ENCODE data around the gene SPARC.
A peak's percentile ranks its signal among the peaks of the same experiment; 100 is the strongest.

SPARC gene

GRCh38 chr5:151722546-151722945, 35.8 kb upstream of the SPARC start:
- Histone ChIP-seq H3K4me3 (ENCODE audit: insufficient read length, low read depth) (no peak overlapping the region), H3K9ac (ENCODE audit: insufficient read length, low read depth) (no peak overlapping the region), H3K27me3 (ENCODE audit: insufficient read depth, insufficient read length) (no peaks in the 10 kb centered on the region), H3K36me3 (ENCODE audit: insufficient read depth, insufficient read length, low read length) (no peaks in the 10 kb centered on the region), H3K9me3 (ENCODE audit: insufficient read depth, low read length) (no peaks in the 10 kb centered on the region), H3K4me1 (ENCODE audit: insufficient read depth, insufficient read length) (no peaks in the 10 kb centered on the region)
- DNase-seq (ENCODE audit: low read depth, low spot score), result no peak
- TF ChIP-seq SUZ12 (IDR thresholded peaks at IDR 0.05; ENCODE audit: extremely low read depth, insufficient read depth, insufficient read length) (no peak), YY1 (IDR thresholded peaks at IDR 0.05; ENCODE audit: insufficient read depth, insufficient read length) (no peak), ZNF274 (IDR thresholded peaks at IDR 0.05; ENCODE audit: low read depth, low read length) (no peak)

DNA sequence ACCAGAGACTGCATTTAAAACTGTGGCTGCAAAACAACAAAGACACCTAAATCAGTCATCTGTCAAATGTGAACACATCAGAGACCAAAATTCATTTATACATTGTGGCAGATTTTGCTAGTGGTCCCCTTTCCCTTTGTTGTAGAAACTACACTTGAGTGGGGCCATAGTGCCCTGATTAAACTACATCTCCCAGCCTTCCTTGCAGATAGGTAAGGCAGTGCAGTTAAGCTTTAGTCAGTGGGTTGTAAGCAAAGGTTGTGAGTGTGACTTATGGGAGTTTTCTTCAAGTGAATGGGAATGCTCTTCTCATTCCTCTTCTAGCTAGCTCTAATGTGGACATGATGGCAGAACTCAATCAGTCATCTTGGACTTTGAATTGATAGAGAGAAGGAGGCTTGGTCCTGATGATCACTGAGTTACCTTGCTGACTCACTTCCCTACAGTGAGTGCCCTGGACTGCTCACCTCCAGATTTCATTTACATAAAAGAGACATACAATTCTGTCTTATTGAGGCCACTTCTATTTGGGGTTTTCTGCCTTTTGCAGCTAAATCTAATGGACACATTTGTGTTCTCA, 35.2 kb upstream of the SPARC start:
- no peaks in the 10 kb centered on the region for H3K27me3 ChIP-seq (ENCODE audit: insufficient read depth, insufficient read length)
- no peak overlapping the region for H3K4me3 ChIP-seq (ENCODE audit: insufficient read length, low read depth)
- DNase-seq (ENCODE audit: low read depth, low spot score), result no peak
- no peak for TF ChIP-seq SUZ12 (IDR thresholded peaks at IDR 0.05; ENCODE audit: extremely low read depth, insufficient read depth, insufficient read length)
- no peak for TF ChIP-seq ZNF274 (IDR thresholded peaks at IDR 0.05; ENCODE audit: low read depth, low read length)
- TF ChIP-seq YY1 (IDR thresholded peaks at IDR 0.05; ENCODE audit: insufficient read depth, insufficient read length), result no peak
- H3K9me3 ChIP-seq (ENCODE audit: insufficient read depth, low read length), result no peaks in the 10 kb centered on the region
- no peaks in the 10 kb centered on the region for H3K36me3 ChIP-seq (ENCODE audit: insufficient read depth, insufficient read length, low read length)
- no peaks in the 10 kb centered on the region for H3K4me1 ChIP-seq (ENCODE audit: insufficient read depth, insufficient read length)
- H3K9ac ChIP-seq (ENCODE audit: insufficient read length, low read depth), result no peak overlapping the region

DNA sequence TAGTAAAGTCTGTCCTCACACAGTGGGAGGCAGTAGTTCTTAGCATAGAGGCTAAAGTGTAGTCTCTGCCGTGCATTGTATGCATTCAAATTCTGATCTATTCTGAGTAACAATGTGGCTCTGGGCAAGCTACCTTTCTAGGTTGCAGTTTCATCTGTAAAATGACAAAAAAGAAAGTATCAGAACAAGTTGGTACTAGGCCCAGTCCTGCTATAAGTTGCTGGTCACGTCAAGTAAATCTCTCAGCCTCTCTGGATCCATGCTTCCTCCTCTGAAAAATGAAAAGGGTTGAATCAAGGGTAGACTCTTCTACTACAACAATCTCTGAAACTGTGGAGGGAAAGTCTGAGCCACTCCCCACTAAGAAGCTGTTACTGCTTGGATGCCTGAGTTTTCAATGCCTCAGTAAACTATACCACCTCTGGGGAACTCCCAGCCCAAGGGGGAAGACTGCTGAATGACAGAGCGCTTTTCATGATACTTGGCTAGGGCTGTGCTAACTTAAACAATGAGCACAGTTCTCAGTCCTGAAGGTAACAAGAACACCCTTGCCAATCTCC, 34.5 kb upstream of the SPARC start:
- TF ChIP-seq YY1 (IDR thresholded peaks at IDR 0.05; ENCODE audit: insufficient read depth, insufficient read length) (no peak), SUZ12 (IDR thresholded peaks at IDR 0.05; ENCODE audit: extremely low read depth, insufficient read depth, insufficient read length) (no peak), ZNF274 (IDR thresholded peaks at IDR 0.05; ENCODE audit: low read depth, low read length) (no peak)
- H3K9me3 ChIP-seq (ENCODE audit: insufficient read depth, low read length), result no peaks in the 10 kb centered on the region
- H3K9ac ChIP-seq (ENCODE audit: insufficient read length, low read depth), result peak overlapping the region; percentile 6
- DNase-seq (ENCODE audit: low read depth, low spot score), result no peak
- no peak overlapping the region for H3K4me3 ChIP-seq (ENCODE audit: insufficient read length, low read depth)
- H3K36me3 ChIP-seq (ENCODE audit: insufficient read depth, insufficient read length, low read length), result no peaks in the 10 kb centered on the region
- no peaks in the 10 kb centered on the region for H3K4me1 ChIP-seq (ENCODE audit: insufficient read depth, insufficient read length)
- no peaks in the 10 kb centered on the region for H3K27me3 ChIP-seq (ENCODE audit: insufficient read depth, insufficient read length)

GRCh38 chr5:151720215-151720614, 33.5 kb upstream of the SPARC start:
- TF ChIP-seq ZNF274 (IDR thresholded peaks at IDR 0.05; ENCODE audit: low read depth, low read length) (no peak), SUZ12 (IDR thresholded peaks at IDR 0.05; ENCODE audit: extremely low read depth, insufficient read depth, insufficient read length) (no peak), YY1 (IDR thresholded peaks at IDR 0.05; ENCODE audit: insufficient read depth, insufficient read length) (no peak)
- no peak overlapping the region for H3K9ac ChIP-seq (ENCODE audit: insufficient read length, low read depth)
- H3K27me3 ChIP-seq (ENCODE audit: insufficient read depth, insufficient read length), result no peaks in the 10 kb centered on the region
- H3K9me3 ChIP-seq (ENCODE audit: insufficient read depth, low read length), result no peaks in the 10 kb centered on the region
- H3K4me1 ChIP-seq (ENCODE audit: insufficient read depth, insufficient read length), result no peaks in the 10 kb centered on the region
- H3K4me3 ChIP-seq (ENCODE audit: insufficient read length, low read depth), result no peak overlapping the region
- DNase-seq (ENCODE audit: low read depth, low spot score), result no peak
- no peaks in the 10 kb centered on the region for H3K36me3 ChIP-seq (ENCODE audit: insufficient read depth, insufficient read length, low read length)

GRCh38 chr5:151719228-151720000, 32.7 kb upstream of the SPARC start:
- Histone ChIP-seq H3K4me1 (ENCODE audit: insufficient read depth, insufficient read length) (no peaks in the 10 kb centered on the region), H3K4me3 (ENCODE audit: insufficient read length, low read depth) (no peak overlapping the region), H3K27me3 (ENCODE audit: insufficient read depth, insufficient read length) (no peaks in the 10 kb centered on the region), H3K9ac (ENCODE audit: insufficient read length, low read depth) (no peak overlapping the region), H3K9me3 (ENCODE audit: insufficient read depth, low read length) (no peaks in the 10 kb centered on the region; the same call in 1 of the 2 replicates), H3K36me3 (ENCODE audit: insufficient read depth, insufficient read length, low read length) (no peaks in the 10 kb centered on the region)
- DNase-seq (ENCODE audit: low read depth, low spot score), result no peak
- TF ChIP-seq ZNF274 (IDR thresholded peaks at IDR 0.05; ENCODE audit: low read depth, low read length) (no peak), SUZ12 (IDR thresholded peaks at IDR 0.05; ENCODE audit: extremely low read depth, insufficient read depth, insufficient read length) (no peak), YY1 (IDR thresholded peaks at IDR 0.05; ENCODE audit: insufficient read depth, insufficient read length) (no peak)

DNA sequence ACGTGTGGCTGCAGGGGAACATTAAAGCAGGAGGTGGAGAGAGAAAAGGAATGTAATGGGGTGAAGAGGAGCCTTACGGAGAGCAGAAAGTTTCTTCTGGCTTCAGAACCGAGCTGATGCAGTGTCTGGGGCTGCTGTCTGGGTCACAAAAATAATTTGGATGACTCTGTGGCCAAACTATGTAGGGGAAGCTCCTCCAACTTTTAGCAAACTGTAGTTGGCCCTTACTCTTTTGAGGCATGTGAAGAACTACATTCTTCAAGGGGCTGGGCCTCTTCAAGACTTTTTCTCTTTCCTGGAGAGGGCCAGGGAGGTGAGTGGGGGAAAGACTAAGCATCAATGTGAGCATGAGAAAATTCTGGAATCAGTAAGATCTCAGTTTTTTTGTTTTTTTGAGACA, 31.9 kb upstream of the SPARC start:
- no peaks in the 10 kb centered on the region for H3K4me1 ChIP-seq (ENCODE audit: insufficient read depth, insufficient read length)
- H3K9ac ChIP-seq (ENCODE audit: insufficient read length, low read depth), result no peak overlapping the region
- no peak for TF ChIP-seq ZNF274 (IDR thresholded peaks at IDR 0.05; ENCODE audit: low read depth, low read length)
- TF ChIP-seq YY1 (IDR thresholded peaks at IDR 0.05; ENCODE audit: insufficient read depth, insufficient read length), result no peak
- TF ChIP-seq SUZ12 (IDR thresholded peaks at IDR 0.05; ENCODE audit: extremely low read depth, insufficient read depth, insufficient read length), result no peak
- no peaks in the 10 kb centered on the region; the same call in 1 of the 2 replicates for H3K9me3 ChIP-seq (ENCODE audit: insufficient read depth, low read length)
- DNase-seq (ENCODE audit: low read depth, low spot score), result no peak
- H3K4me3 ChIP-seq (ENCODE audit: insufficient read length, low read depth), result no peak overlapping the region
- no peaks in the 10 kb centered on the region for H3K36me3 ChIP-seq (ENCODE audit: insufficient read depth, insufficient read length, low read length)
- H3K27me3 ChIP-seq (ENCODE audit: insufficient read depth, insufficient read length), result no peaks in the 10 kb centered on the region

DNA sequence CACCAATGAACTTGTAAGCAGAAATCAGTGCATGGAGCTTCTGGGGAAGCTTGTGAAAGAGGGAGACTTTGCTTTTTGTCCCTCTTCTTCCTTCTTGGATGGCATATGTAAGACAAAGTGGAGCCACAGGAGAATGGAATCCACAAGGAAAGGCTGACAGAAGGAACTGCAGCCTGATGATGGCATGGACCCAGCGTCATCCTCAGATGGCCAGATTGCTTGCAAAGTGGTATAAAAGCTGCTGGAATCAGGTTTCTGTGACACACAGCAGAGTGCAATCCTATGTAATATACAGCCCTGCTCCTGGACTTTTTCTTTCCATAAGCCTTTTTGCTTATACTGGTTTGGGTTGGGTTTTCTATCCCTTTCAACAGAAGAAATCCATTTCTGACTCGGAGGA, 31.4 kb upstream of the SPARC start:
- no peaks in the 10 kb centered on the region for H3K36me3 ChIP-seq (ENCODE audit: insufficient read depth, insufficient read length, low read length)
- no peak for TF ChIP-seq SUZ12 (IDR thresholded peaks at IDR 0.05; ENCODE audit: extremely low read depth, insufficient read depth, insufficient read length)
- TF ChIP-seq ZNF274 (IDR thresholded peaks at IDR 0.05; ENCODE audit: low read depth, low read length), result no peak
- H3K4me3 ChIP-seq (ENCODE audit: insufficient read length, low read depth), result no peak overlapping the region
- H3K9me3 ChIP-seq (ENCODE audit: insufficient read depth, low read length), result no peaks in the 10 kb centered on the region; the same call in 1 of the 2 replicates
- no peaks in the 10 kb centered on the region for H3K27me3 ChIP-seq (ENCODE audit: insufficient read depth, insufficient read length)
- no peak overlapping the region for H3K9ac ChIP-seq (ENCODE audit: insufficient read length, low read depth)
- no peak for DNase-seq (ENCODE audit: low read depth, low spot score)
- no peaks in the 10 kb centered on the region for H3K4me1 ChIP-seq (ENCODE audit: insufficient read depth, insufficient read length)
